GM18907 (cell line): Measurements from ENCODE around the gene PPP1R16B.

ENCODE experiments used
- ATAC-seq: cut with Tn5 transposase; IDR thresholded peaks from one replicate; pipeline ENCODE4 v1.9.1; 2021; ENCODE audit warnings: mild to moderate bottlenecking, moderate library complexity; ENCODE audit not compliant: unreplicated experiment

Gene PPP1R16B

GRCh38 chr20:38894091-38894847 lies 88.8 kb downstream of the PPP1R16B start:
- ATAC-seq: no peak

DNA sequence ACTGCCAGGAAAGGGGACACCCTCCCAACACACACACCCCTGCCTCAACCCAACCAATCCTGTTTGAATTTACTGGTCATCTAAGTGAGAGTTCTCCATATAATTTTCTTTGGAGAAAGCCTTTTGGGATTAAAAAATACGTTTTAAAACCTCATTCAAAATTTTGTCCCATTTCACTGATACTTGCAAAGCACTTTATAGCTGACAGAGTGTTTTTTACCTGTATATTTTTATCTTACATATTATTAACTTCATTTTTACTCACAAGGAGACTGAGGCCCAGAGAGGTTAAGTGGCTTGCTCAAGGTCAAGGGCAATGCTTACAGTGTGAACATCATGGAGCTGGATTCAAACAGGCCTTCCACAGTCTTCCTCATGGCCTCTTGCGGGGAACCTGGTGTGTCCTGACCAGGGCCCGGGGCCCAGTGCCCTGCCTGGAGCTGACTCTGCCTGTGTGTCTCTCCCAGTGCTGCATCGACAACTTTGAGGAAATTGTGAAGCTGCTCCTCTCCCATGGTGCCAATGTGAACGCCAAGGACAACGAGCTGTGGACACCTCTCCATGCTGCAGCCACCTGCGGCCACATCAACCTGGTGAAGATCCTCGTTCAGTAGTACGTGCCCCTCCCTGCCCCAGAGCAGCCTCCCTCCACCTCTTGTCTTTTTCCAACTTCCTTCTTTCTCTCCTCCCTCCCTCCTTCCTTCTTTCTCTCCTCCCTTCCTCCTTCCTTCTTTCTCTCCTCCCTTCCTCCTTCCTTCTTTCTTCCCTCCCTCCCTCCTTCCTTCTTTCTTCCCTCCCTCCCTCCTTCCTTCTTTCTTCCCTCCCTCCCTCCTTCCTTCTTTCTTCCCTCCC lies 89.8 kb downstream of the PPP1R16B start:
- no peak for ATAC-seq

- no peak for ATAC-seq
Observed at GRCh38 chr20:38896009-38896594, 90.6 kb downstream of the PPP1R16B start.

- ATAC-seq: no peak
Observed at GRCh38 chr20:38897267-38897666, 91.8 kb downstream of the PPP1R16B start.

DNA sequence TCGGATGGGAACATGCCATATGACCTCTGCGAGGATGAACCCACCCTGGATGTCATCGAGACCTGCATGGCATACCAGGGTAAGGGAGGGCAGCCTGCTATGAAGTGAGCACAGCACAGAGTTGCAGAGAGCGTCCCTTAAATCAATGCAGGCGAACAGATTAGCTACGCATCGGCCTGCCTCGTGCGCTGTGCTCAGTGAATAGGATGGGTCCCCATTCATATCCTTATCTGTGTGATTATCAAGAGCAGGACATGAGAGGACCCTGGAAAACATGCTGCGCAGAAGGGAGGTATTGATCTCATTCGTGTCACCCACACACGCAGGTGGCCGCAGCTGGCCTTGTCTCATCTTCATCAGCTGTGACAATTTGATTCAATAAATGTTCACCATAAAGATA lies 95.1 kb downstream of the PPP1R16B start:
- no peak for ATAC-seq

DNA sequence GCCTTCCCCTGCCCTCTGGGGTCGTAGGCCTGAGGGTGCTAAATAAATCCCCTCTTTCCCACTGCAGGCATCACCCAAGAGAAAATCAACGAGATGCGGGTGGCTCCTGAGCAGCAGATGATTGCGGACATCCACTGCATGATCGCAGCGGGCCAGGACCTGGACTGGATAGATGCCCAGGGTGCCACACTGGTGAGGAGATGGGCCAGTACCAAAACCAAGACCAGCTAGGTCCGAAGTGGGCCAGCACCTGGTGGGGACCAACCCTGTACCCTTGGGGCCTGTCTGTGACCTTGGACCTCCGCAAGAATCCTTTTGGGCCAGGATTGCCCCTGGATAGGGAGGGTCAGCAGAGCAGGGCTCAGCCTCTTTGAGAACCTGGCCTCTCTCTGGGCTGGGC lies 97.1 kb downstream of the PPP1R16B start:
- no peak for ATAC-seq

DNA sequence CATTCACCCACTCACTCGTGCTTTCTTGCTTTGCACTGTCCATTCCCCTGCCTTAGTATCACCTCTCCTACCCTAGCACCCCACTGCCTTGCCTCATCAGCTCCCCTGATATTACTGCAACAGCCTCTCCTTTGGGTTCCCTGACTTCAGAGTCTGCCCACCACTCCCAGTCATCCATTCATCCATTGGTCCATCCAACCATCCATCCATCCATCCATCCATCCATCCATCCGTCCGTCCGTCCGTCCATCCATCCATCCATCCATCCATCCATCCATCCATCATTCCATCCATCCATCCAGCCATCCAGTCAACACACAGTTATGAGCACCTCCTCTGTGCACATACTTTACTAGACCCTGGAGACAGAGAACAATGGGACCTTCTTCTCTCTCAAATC lies 97.8 kb downstream of the PPP1R16B start:
- ATAC-seq: no peak

DNA sequence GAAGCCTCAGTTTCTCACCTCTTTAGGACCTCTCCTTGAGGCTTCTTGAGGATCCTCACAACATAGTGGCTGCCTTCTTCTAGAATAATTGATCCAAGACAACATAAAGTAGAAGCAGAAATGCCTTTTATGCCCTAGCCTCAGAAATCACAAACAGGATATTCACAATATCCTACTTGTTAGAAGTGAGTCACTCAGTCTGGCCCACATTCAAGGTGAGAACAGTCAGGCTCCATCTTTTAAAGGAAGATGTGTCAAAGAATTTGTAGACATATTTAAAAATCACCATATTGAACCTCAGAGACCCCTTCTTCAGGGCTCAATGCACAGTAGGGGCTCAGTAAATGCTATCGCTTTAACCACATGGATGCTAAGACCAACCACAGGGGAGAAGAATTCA lies 99.9 kb downstream of the PPP1R16B start:
- ATAC-seq: no peak

DNA sequence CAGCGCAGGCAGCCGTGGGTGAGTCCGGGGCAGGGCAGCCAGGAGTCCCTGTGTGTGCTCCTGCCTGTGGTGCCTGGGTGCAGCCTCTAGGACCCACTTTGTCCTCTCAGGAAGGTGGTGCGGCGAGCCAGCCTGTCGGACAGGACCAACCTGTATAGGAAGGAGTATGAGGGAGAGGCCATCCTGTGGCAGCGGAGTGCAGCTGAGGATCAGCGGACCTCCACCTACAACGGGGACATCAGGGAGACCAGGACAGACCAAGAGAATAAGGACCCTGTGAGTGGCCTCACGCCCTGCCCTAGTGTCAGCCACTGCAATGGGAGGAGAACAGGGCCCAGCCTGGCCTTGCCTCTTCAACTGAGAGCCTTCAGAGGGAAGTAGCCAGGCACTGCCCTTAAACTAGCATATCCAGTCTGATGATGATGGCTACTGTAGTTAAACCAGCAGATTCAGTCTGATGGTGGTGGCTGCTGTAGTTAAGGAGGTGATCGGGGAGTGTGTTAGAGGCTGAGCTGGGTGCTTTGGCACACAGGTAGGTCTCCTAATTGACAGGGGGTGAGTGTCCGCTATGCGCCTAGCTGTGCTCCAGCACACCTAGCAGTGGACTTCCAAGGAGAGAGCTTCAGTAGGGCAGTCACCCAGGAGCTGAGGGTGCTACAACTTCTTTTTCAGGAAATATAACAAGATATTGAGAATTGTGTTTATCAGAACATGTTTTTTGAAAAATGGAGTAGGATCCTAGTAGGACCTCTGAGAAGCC lies 102.6 kb downstream of the PPP1R16B start:
- no peak for ATAC-seq

DNA sequence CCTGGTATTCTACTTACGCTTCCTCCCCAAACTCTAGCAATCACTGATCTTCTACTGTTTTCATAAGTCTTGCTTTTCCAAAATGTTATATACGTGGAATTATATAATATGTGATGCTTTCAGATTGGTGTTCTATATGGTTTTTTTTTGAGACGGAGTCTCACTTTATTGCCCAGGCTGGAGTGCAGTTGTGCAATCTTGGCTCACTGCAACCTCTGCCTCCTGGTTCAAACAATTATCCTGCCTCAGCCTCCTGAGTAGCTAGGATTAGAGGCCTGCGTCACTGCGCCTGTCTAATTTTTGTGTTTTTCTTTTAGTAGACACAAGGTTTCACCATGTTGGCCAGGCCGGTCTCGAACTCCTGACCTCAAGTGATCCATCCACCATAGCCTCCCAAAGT lies 109.9 kb downstream of the PPP1R16B start:
- ATAC-seq: no peak

- no peak for ATAC-seq
Observed at GRCh38 chr20:38917657-38918056, 112.2 kb downstream of the PPP1R16B start.

DNA sequence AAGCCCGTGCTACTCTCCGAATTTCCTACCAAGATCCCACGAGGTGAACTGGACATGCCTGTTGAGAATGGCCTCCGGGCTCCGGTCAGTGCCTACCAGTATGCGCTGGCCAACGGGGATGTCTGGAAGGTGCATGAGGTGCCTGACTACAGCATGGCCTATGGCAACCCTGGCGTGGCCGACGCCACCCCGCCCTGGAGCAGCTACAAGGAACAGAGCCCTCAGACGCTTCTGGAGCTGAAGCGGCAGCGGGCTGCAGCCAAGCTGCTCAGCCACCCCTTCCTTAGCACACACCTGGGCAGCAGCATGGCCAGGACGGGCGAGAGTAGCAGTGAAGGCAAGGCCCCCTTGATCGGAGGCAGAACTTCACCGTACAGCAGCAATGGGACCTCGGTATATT lies 112.7 kb downstream of the PPP1R16B start:
- ATAC-seq: no peak

DNA sequence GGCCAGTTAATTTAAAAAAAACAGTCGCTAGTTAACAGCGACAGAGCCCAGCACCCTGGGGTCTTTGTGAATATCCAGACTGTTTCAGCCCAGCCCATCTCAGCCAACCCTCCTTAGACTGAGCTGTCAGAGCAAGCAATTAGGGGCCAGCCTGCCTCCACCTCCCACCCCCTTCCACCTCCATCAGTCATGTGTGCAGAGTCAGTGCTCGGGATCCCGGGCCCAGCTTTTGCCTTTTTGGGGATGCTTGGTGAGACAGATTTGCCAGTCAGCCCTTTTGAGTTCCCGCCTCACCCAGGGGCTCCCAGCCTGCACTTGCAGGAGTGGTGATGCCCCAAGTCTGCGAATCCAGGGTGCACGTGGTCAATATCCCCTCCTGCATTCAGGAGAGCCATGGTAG lies 114.2 kb downstream of the PPP1R16B start:
- ATAC-seq: no peak

GRCh38 chr20:38920411-38920810 lies 114.9 kb downstream of the PPP1R16B start:
- ATAC-seq: no peak

DNA sequence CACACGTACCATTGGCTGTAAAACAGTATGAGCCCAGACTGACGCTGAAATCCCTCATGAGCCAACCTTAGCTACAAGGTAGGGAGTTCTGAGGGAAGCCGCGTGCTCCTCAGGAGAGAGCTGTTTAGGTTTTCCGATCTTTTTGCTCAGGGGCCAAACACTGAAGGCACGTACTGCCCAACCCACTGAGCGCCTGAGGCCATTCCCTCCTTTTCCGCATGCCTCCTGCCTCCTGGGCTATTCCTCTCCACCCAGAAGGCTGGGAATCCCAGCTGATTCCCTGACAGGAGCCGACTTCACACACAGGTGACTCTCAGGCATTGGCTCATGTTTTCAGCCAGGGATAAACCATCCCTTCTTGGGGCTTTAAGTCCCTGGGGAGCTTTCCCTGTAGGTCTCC lies 115.4 kb downstream of the PPP1R16B start:
- no peak for ATAC-seq

GRCh38 chr20:38924718-38925117 lies 119.2 kb downstream of the PPP1R16B start:
- ATAC-seq: no peak

GRCh38 chr20:38926142-38926933 lies 120.8 kb downstream of the PPP1R16B start, which contains the start of gene FAM83D:
TSS of gene FAM83D (plus strand) at chr20:38926417. CDS start at chr20:38926443, 26 bp downstream.
- ATAC-seq: peak; percentile 89

DNA sequence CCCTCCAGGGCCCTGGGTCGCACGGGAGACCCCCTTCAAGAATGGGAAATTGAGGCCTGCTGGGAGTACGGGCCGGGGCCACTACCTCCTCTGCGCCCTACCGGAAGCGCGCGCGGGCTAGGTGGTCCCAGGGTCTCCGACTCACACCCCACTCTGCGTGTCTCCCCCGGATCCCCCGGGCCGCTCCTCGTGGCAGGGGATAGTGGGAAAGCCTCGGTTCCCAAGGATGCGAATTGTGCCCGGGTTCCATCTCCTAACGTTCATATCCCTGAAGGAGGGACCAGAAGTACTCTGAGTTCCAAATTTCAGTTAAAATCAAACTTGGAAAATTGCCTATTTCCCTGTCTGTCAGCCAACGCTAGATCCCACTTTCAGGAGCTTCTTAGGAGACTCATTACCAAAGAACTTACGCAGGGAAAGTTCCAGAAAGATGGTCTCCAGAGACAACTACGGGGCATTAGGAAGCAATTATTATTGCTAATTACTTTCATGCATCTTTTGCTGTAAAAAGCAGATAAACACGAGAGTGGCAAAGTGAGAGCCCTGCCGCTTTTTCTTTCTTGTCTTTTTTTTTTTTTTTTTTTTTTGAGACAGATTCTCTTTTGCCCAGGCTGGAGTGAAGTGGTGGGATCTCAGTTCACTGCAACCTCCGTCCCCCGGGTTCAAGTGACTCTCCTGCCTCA lies 121.6 kb downstream of the PPP1R16B start:
- ATAC-seq: peak; percentile 14

DNA sequence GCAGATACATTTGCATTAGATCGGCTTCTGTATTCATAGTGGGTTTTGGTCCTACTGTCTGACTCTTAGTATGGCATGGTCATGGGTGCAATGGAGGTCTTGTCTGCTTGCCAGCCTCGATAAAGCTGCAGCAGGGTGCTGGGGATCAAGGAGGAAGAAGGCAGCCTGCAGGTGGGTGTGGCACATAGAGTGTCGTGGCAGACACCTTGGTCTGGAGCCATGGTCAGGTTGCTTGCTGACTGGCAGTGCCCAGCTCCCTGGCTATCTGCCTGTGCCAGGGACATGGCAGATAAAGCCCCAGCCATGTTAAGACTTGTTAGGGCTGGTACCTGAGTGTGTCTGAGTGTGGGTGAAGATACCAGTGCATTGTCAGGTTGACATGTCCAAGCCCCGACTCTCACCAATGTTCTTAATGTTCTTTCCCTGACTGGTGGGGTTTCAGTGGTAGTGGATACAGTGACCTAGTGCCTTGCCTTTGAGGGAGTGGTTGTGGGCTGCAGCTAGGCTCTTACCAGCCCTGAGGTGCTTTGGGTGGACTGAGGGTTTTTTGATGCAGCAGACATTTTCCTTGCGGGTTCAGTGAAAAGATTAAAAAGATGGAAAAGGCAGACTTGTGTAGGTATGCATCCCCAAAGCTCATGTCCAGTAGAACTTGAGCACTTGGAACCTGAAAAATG lies 122.5 kb downstream of the PPP1R16B start:
- ATAC-seq: no peak
